IMR-90 (cell line): Measurements from ENCODE around the gene DMAP1. TPM values are rescaled to one million over a fixed set of nuclear protein-coding genes. Genes with fewer than 3 reads are reported as not detected.

Experiments used
- ATAC-seq: fragments of 200-7000 bp; cut with Tn5 transposase; 2 replicates; pipeline ENCODE4 v1.9.1; 2020; ENCODE audit warnings: low read depth, mild to moderate bottlenecking, moderate library complexity
- BruUV-seq: library from RNA; stranded (reverse); fragments of 400-500 nt; replicated peaks from 2 replicates; lab custom pipeline; 2021; lab: Mats Ljungman, UMichigan
- CTCF ChIA-PET: fragments of 300-600 bp; formaldehyde crosslinking; extraction: SDS; loops from one replicate; lab custom pipeline; 2021; ENCODE audit warnings: antibody characterized with exemption; lab: Yijun Ruan, JAX
- POLR2A ChIA-PET: fragments of 300-600 bp; sonication (Branson Sonifier 250); formaldehyde crosslinking; loops from one replicate; lab custom pipeline; 2022; ENCODE audit warnings: antibody characterized with exemption; ENCODE audit not compliant: unreplicated experiment; lab: Charles Lee
- DNase-seq: peaks from one replicate; pipeline ENCODE4 v3.0.0; 2013
- H2AFZ ChIP-seq: replicated peaks from 2 replicates; pipeline ENCODE3; 2013; ENCODE audit warnings: low read length, mild to moderate bottlenecking; ENCODE audit not compliant: poor library complexity
- H2AK5ac ChIP-seq: 2 replicates; pipeline ENCODE4 v1.6.1; 2013; ENCODE audit warnings: low read depth, low read length, inconsistent platforms
- H2AK9ac ChIP-seq: replicated peaks from 2 replicates; pipeline ENCODE3; 2013; ENCODE audit warnings: mild to moderate bottlenecking, low read depth, low read length, moderate library complexity; ENCODE audit not compliant: poor library complexity
- H2BK120ac ChIP-seq: 2 replicates; pipeline ENCODE4 v1.6.1; 2013; ENCODE audit warnings: low read depth, low read length, inconsistent platforms
- H2BK15ac ChIP-seq: 3 replicates; pipeline ENCODE4 v1.6.1; 2013; ENCODE audit warnings: low read depth, low read length, inconsistent platforms
- H2BK20ac ChIP-seq: 2 replicates; pipeline ENCODE4 v1.6.1; 2013; ENCODE audit warnings: low read depth, mild to moderate bottlenecking, inconsistent platforms, low read length, moderate library complexity
- H2BK5ac ChIP-seq: 2 replicates; pipeline ENCODE4 v1.6.1; 2013; ENCODE audit warnings: mild to moderate bottlenecking, low read depth, low read length, inconsistent platforms; ENCODE audit not compliant: poor library complexity, severe bottlenecking
- H3K14ac ChIP-seq: replicated peaks from 2 replicates; pipeline ENCODE4 v1.6.1; 2013; ENCODE audit warnings: low read depth, low read length, inconsistent platforms
- H3K18ac ChIP-seq: 2 replicates; pipeline ENCODE4 v1.6.1; 2013; ENCODE audit warnings: low read depth, low read length, control low read depth
- H3K23ac ChIP-seq: 2 replicates; pipeline ENCODE4 v1.6.1; 2013; ENCODE audit warnings: low read depth, low read length, inconsistent platforms
- H3K27ac ChIP-seq: 2 replicates; pipeline ENCODE4 v1.5.1; 2013; ENCODE audit warnings: mild to moderate bottlenecking, control low read depth, low read length; ENCODE audit not compliant: insufficient read depth
- H3K27me3 ChIP-seq: 2 replicates; pipeline ENCODE4 v1.6.1; 2013; ENCODE audit warnings: low read length; ENCODE audit not compliant: control insufficient read depth, insufficient read depth
- H3K36me3 ChIP-seq: 2 replicates; pipeline ENCODE4 v1.6.1; 2013; ENCODE audit warnings: low read length, mixed read lengths; ENCODE audit not compliant: control insufficient read depth, insufficient read depth
- H3K4ac ChIP-seq: 2 replicates; pipeline ENCODE4 v1.6.1; 2013; ENCODE audit warnings: low read depth, low read length, inconsistent platforms
- H3K4me1 ChIP-seq: 2 replicates; pipeline ENCODE4 v1.6.1; 2013; ENCODE audit warnings: low read length, mixed read lengths; ENCODE audit not compliant: control insufficient read depth, insufficient read depth
- H3K4me2 ChIP-seq: 2 replicates; pipeline ENCODE4 v1.6.1; 2013; ENCODE audit warnings: low read depth, mild to moderate bottlenecking, control low read depth, low read length, moderate library complexity
- H3K4me3 ChIP-seq: 2 replicates; pipeline ENCODE4 v1.5.1; 2013; ENCODE audit warnings: low read depth, mild to moderate bottlenecking, control low read depth, low read length, moderate library complexity; ENCODE audit not compliant: insufficient read depth
- H3K56ac ChIP-seq: 2 replicates; pipeline ENCODE4 v1.6.1; 2013; ENCODE audit warnings: low read length, inconsistent platforms; ENCODE audit not compliant: insufficient read depth; ENCODE audit errors: extremely low read depth
- H3K79me1 ChIP-seq, 2 experiments: 2 replicates each; pipeline ENCODE4 v1.6.1; 2013; ENCODE audit warnings: low read length in 2 of 2, inconsistent platforms in 1 of 2, low read depth in 1 of 2
- H3K9ac ChIP-seq: 2 replicates; pipeline ENCODE4 v1.6.1; 2013; ENCODE audit warnings: low read depth, low read length, control low read depth
- H3K9me1 ChIP-seq: 2 replicates; pipeline ENCODE4 v1.6.1; 2013; ENCODE audit warnings: low read length, inconsistent platforms; ENCODE audit not compliant: insufficient read depth
- H3K9me3 ChIP-seq: 2 replicates; pipeline ENCODE4 v1.6.1; 2013; ENCODE audit warnings: low read length; ENCODE audit not compliant: control insufficient read depth, insufficient read depth
- H4K20me1 ChIP-seq: 2 replicates; pipeline ENCODE4 v1.6.1; 2013; ENCODE audit warnings: low read length, inconsistent platforms; ENCODE audit not compliant: insufficient read depth
- H4K5ac ChIP-seq: 2 replicates; pipeline ENCODE4 v1.6.1; 2013; ENCODE audit warnings: mild to moderate bottlenecking, low read depth, low read length, control low read depth
- H4K8ac ChIP-seq, 2 experiments: 2 replicates each; pipeline ENCODE4 v1.6.1; 2013; ENCODE audit warnings: low read depth in 2 of 2, low read length in 2 of 2, control low read depth in 1 of 2, inconsistent platforms in 1 of 2
- H4K91ac ChIP-seq: 2 replicates; pipeline ENCODE4 v1.6.1; 2013; ENCODE audit warnings: low read depth, low read length, inconsistent platforms; ENCODE audit not compliant: insufficient read depth
- BHLHE40 ChIP-seq: fragments of 150-350 bp; IDR thresholded peaks from 2 replicates; pipeline ENCODE4 v1.6.1; 2016; ENCODE audit warnings: mild to moderate bottlenecking, low read depth, low read length
- CEBPB ChIP-seq: IDR thresholded peaks from 2 replicates; pipeline ENCODE4 v1.6.1; 2012; ENCODE audit warnings: low read depth, low read length, improper control_type of control experiment
- RAD21 ChIP-seq: IDR thresholded peaks from 2 replicates; pipeline ENCODE4 v1.6.1; 2012; ENCODE audit warnings: low read length, improper control_type of control experiment
- SMC3 ChIP-seq: fragments of 150-350 bp; IDR thresholded peaks from 2 replicates; pipeline ENCODE4 v1.6.1; 2016; ENCODE audit warnings: low read depth, mild to moderate bottlenecking, antibody characterized with exemption, low read length, moderate library complexity
- WGBS, 2 experiments: methylation state at CpG; one replicate each; pipeline versions ENCODE4 v1.1.5 to v1.1.7; 2013; ENCODE audit warnings: missing lambda C conversion rate in 2 of 2; ENCODE audit not compliant: insufficient read length in 1 of 2; ENCODE audit errors: extremely low coverage in 2 of 2; 5-methylcytosine and 5-hydroxymethylcytosine counted together
- dilution Hi-C: fragments of 300-500 bp; cut with HindIII; formaldehyde crosslinking; loops from one replicate; pipeline ENCODE4 v1.14.3; 2018; ENCODE audit warnings: low sequenced_read_pairs; ENCODE audit not compliant: unreplicated experiment
- in situ Hi-C: fragments of 300-500 bp; cut with MboI; formaldehyde crosslinking; loops from 3 replicates; pipeline ENCODE4 v1.14.3; 2019; ENCODE audit warnings: low sequenced_read_pairs, inconsistent platforms, mixed read lengths
- intact Hi-C: fragments of 100-400 bp; cut with micrococcal nuclease; formaldehyde crosslinking; loops from 2 replicates; pipeline ENCODE4 v1.10.0; 2022
- polyA plus RNA-seq, 3 experiments: library from polyadenylated mRNA; depleted of rRNA; stranded (reverse); fragments of >200 nt; gene quantifications; 2 replicates each; pipeline ENCODE4 v1.2.3, GENCODE V29; 2012; ENCODE audit warnings: low replicate concordance in 1 of 3
- total RNA-seq: library from RNA; depleted of rRNA; stranded (reverse); fragments of >200 nt; gene quantifications from 2 replicates; pipeline ENCODE4 v1.2.3, GENCODE V29; 2012
- TF ChIP-seq, protein P1 (sequence below): conservative IDR thresholded peaks from 2 replicates; pipeline ENCODE4 v1.5.1; 2012; ENCODE audit warnings: mild to moderate bottlenecking, low read depth, low read length, improper control_type of control experiment

Gene DMAP1
- total and polyA plus RNA-seq, 2 of the 4 experiments (the other 2 are of a cell fraction), result 22.2 to 34.3 TPM

DNA sequence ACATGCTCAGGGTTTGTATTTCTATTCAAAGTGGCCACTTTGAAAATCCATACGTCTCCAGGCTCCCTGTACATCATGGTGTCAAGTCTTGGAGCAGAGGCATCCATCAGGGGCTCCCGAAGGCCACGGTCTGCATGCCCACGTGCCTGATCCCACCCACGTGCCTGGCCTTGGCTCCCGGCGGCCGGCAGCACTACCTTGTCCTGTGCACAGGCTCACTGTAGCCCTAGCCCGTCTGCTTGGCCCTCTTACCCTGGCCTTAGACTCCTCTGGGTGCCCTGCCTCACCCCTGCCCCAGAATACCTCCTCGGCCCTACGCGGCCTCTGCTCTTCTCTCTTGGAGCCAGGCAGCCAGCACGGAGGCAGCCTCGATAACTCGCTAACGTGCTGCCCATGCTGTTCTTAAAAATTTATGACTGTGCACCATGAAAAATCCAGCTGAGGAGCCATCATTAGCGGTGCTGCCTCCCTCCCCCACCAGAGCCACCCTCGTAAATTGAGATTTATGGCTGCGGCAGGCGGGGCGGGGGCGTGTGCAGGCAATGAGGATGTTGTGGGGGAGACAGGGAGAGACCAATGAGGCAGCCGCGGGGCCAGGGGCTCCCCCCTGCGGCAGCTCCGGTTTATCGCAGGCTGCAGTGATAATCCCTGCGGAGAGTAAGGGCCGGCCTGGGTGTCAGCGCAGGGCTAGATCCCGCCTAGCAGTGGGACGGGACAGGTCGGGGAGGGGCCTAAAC is 24.6 kb downstream of the DMAP1 start:
- dilution Hi-C loops, result no loop called here
- no peaks in the 10 kb centered on the region for H3K9me3 ChIP-seq
- no peak overlapping the region for H3K18ac ChIP-seq
- no peak overlapping the region for H2BK20ac ChIP-seq
- no peak overlapping the region for H3K9ac ChIP-seq
- H3K36me3 ChIP-seq, result peaks cover 2% of the 10 kb centered on the region; the same call in 1 of the 2 replicates
- ChIA-PET CTCF (interaction anchor here (1.2 kb wide), 1 partner anchor 20 kb away, joined by 3 read pairs; no protein-coding TSS in a partner anchor), POLR2A (no interaction called here)
- H3K27me3 ChIP-seq, result no peaks in the 10 kb centered on the region
- H3K23ac ChIP-seq, result no peak overlapping the region
- intact Hi-C loops, result no loop called here
- H2AK5ac ChIP-seq, result peak overlapping the region; percentile 15; the same call in 1 of the 2 replicates
- H3K4me3 ChIP-seq, result no peak overlapping the region
- peak; percentile 86 for ATAC-seq
- no peak overlapping the region; the same call in 1 of the 2 replicates for H3K4ac ChIP-seq
- no peak overlapping the region for H2BK120ac ChIP-seq
- H3K4me1 ChIP-seq, result peaks cover 11% of the 10 kb centered on the region
- TF ChIP-seq BHLHE40, result no peak
- no peak for TF ChIP-seq CEBPB
- peak; percentile 40 for TF ChIP-seq SMC3
- peak; percentile 24; the same call in 1 of the 2 replicates for TF ChIP-seq RAD21
- TF ChIP-seq, protein P1, sequence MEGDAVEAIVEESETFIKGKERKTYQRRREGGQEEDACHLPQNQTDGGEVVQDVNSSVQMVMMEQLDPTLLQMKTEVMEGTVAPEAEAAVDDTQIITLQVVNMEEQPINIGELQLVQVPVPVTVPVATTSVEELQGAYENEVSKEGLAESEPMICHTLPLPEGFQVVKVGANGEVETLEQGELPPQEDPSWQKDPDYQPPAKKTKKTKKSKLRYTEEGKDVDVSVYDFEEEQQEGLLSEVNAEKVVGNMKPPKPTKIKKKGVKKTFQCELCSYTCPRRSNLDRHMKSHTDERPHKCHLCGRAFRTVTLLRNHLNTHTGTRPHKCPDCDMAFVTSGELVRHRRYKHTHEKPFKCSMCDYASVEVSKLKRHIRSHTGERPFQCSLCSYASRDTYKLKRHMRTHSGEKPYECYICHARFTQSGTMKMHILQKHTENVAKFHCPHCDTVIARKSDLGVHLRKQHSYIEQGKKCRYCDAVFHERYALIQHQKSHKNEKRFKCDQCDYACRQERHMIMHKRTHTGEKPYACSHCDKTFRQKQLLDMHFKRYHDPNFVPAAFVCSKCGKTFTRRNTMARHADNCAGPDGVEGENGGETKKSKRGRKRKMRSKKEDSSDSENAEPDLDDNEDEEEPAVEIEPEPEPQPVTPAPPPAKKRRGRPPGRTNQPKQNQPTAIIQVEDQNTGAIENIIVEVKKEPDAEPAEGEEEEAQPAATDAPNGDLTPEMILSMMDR, result peak; percentile 58
- BruUV-seq, result no TSS peak
- H2AFZ ChIP-seq, result peak overlapping the region; percentile 67
- peaks cover 12% of the 10 kb centered on the region for H3K9me1 ChIP-seq
- no peak overlapping the region for H4K5ac ChIP-seq
- in situ Hi-C loops, result no loop called here
- H3K56ac ChIP-seq, result no peak overlapping the region
- no peak overlapping the region for H4K8ac ChIP-seq
- H3K79me1 ChIP-seq, result peaks cover 0 to 3% of the 10 kb centered on the region in 2 experiments; a peak in 1 of 4 replicates
- H2AK9ac ChIP-seq, result no peak overlapping the region
- H2BK15ac ChIP-seq, result no peak overlapping the region
- H3K14ac ChIP-seq, result no peak overlapping the region
- H3K27ac ChIP-seq, result no peak overlapping the region
- no peak overlapping the region for H4K91ac ChIP-seq
- 38% methylated on average over 17 of the region's 33 CpGs; no CpG with 5 or more reads in 1 of the 2 experiments for WGBS, 2 experiments
- no peak overlapping the region for H3K4me2 ChIP-seq
- no peak overlapping the region for H2BK5ac ChIP-seq
- peak; percentile 25 for DNase-seq
- peaks cover 4% of the 10 kb centered on the region; the same call in 1 of the 2 replicates for H4K20me1 ChIP-seq
